ENCODE results near the gene PROZ. TPM values are rescaled to one million over a fixed set of nuclear protein-coding genes. Genes with fewer than 3 reads are reported as not detected.
A peak's percentile ranks its signal among the peaks of the same experiment; 100 is the strongest.

The PROZ gene
- total RNA-seq, 1 donor from 2014 or later = not detected

- DNase-seq (ENCODE audit: missing footprints) (no peak), ATAC-seq (no peak)
- intact Hi-C loops (cut with DNase I) = no loop called here
These were observed 23.1 kb upstream of the PROZ start for GRCh38 chr13:113135281-113135760.

- intact Hi-C loops (cut with DNase I) = no loop called here
- no peak for ATAC-seq
- no peak for DNase-seq (ENCODE audit: missing footprints)
These were observed 20.7 kb upstream of the PROZ start for GRCh38 chr13:113137691-113138298.

GRCh38 chr13:113138792-113139551 lies 19.5 kb upstream of the PROZ start:
- no peak for ATAC-seq
- intact Hi-C loops (cut with DNase I) = no loop called here
- DNase-seq (ENCODE audit: missing footprints) = peak; percentile 4

GRCh38 chr13:113139577-113139976 lies 18.9 kb upstream of the PROZ start:
- DNase-seq (ENCODE audit: missing footprints) (no peak), ATAC-seq (no peak)
- intact Hi-C loops (cut with DNase I) = no loop called here

- peak; percentile 62 for DNase-seq (ENCODE audit: missing footprints)
- intact Hi-C loops (cut with DNase I) = no loop called here
- no peak for ATAC-seq
These were observed 17.5 kb upstream of the PROZ start for GRCh38 chr13:113140677-113141600.

GRCh38 chr13:113141601-113141970 lies 16.9 kb upstream of the PROZ start:
- ATAC-seq (no peak), DNase-seq (ENCODE audit: missing footprints) (peak; percentile 63)
- intact Hi-C loops (cut with DNase I) = no loop called here

- DNase-seq (ENCODE audit: missing footprints) (peak; percentile 30), ATAC-seq (no peak)
- intact Hi-C loops (cut with DNase I) = no loop called here
These were observed 15.6 kb upstream of the PROZ start for GRCh38 chr13:113142876-113143275.

GRCh38 chr13:113143466-113144254 lies 14.8 kb upstream of the PROZ start:
- intact Hi-C loops (cut with DNase I) = no loop called here
- no peak for ATAC-seq
- peak; percentile 56 for DNase-seq (ENCODE audit: missing footprints)

GRCh38 chr13:113144255-113144629 lies 14.2 kb upstream of the PROZ start:
- DNase-seq (ENCODE audit: missing footprints) = no peak
- ATAC-seq = no peak
- intact Hi-C loops (cut with DNase I) = no loop called here

GRCh38 chr13:113145496-113145895 lies 13.0 kb upstream of the PROZ start:
- ATAC-seq = no peak

GRCh38 chr13:113145911-113146598 lies 12.4 kb upstream of the PROZ start:
- DNase-seq (ENCODE audit: missing footprints) (peak; percentile 30), ATAC-seq (no peak)
- intact Hi-C loops (cut with DNase I) = no loop called here

More at GRCh38 chr13:113145496-113145895, 13.0 kb upstream of the PROZ start:
- intact Hi-C loops (cut with DNase I) = no loop called here
- DNase-seq (ENCODE audit: missing footprints) = no peak

- intact Hi-C loops (cut with DNase I) = no loop called here
- ATAC-seq (no peak), DNase-seq (ENCODE audit: missing footprints) (peak; percentile 6)
These were observed 11.7 kb upstream of the PROZ start for GRCh38 chr13:113146750-113147149.

- intact Hi-C loops (cut with DNase I) = no loop called here
- DNase-seq (ENCODE audit: missing footprints) (peak; percentile 44), ATAC-seq (no peak)
These were observed 11.2 kb upstream of the PROZ start for GRCh38 chr13:113147206-113147605.

GRCh38 chr13:113148407-113148806 lies 10.0 kb upstream of the PROZ start:
- intact Hi-C loops (cut with DNase I) = no loop called here
- DNase-seq (ENCODE audit: missing footprints) (peak; percentile 57), ATAC-seq (no peak)

- intact Hi-C loops (cut with DNase I) = no loop called here
- no peak for ATAC-seq
- peak; percentile 71 for DNase-seq (ENCODE audit: missing footprints)
These were observed 9.4 kb upstream of the PROZ start for GRCh38 chr13:113148940-113149503.

GRCh38 chr13:113149711-113150549 lies 8.5 kb upstream of the PROZ start:
- no peak for ATAC-seq
- intact Hi-C loops (cut with DNase I) = loop anchor here (5.0 to 10.0 kb wide), 4 partner anchors 57 to 245 kb away; partner anchors contain the start of genes CUL4A and PCID2
- DNase-seq (ENCODE audit: missing footprints) = peak; percentile 61
